Smooth muscle cell of the brain vasculature (primary cell): Measurements from ENCODE around the gene HYCC1.

ENCODE experiments used
- DNase-seq: peaks from one replicate; pipeline ENCODE4 v3.0.0-alpha.2; 2012; ENCODE audit warnings: low read depth, low spot score

The HYCC1 gene

GRCh38 chr7:23016345-23017253 lies 2.7 kb upstream of the HYCC1 start:
- DNase-seq: no peak

- DNase-seq: no peak
These were observed 751 bp upstream of the HYCC1 start for GRCh38 chr7:23014681-23015080.

- DNase-seq: no peak
These were observed 819 bp downstream of the HYCC1 start for GRCh38 chr7:23012908-23013714.

GRCh38 chr7:23012186-23012585 lies 1.7 kb downstream of the HYCC1 start:
- no peak for DNase-seq

- DNase-seq: no peak
These were observed 2.6 kb downstream of the HYCC1 start for GRCh38 chr7:23011222-23011924.

GRCh38 chr7:23009303-23009702 lies 4.6 kb downstream of the HYCC1 start:
- DNase-seq: no peak

- no peak for DNase-seq
These were observed 9.7 kb downstream of the HYCC1 start for GRCh38 chr7:23004247-23004520.

GRCh38 chr7:23003505-23004246 lies 10.3 kb downstream of the HYCC1 start:
- DNase-seq: no peak

- no peak for DNase-seq
These were observed 11.2 kb downstream of the HYCC1 start for GRCh38 chr7:23002698-23003097.

GRCh38 chr7:23001610-23002009 lies 12.3 kb downstream of the HYCC1 start:
- no peak for DNase-seq

GRCh38 chr7:23000597-23001360 lies 13.2 kb downstream of the HYCC1 start:
- no peak for DNase-seq

- DNase-seq: no peak
These were observed 15.4 kb downstream of the HYCC1 start for GRCh38 chr7:22998519-22998896.

GRCh38 chr7:22997871-22998518 lies 15.9 kb downstream of the HYCC1 start:
- DNase-seq: no peak

GRCh38 chr7:22996470-22996869 lies 17.5 kb downstream of the HYCC1 start:
- DNase-seq: no peak

- DNase-seq: no peak
These were observed 18.9 kb downstream of the HYCC1 start for GRCh38 chr7:22995011-22995410.

GRCh38 chr7:22992874-22993840 lies 20.8 kb downstream of the HYCC1 start:
- DNase-seq: no peak

GRCh38 chr7:22990588-22990949 lies 23.4 kb downstream of the HYCC1 start:
- no peak for DNase-seq

GRCh38 chr7:22989643-22990587 lies 24.0 kb downstream of the HYCC1 start:
- DNase-seq: no peak
